GM12865 (cell line): ENCODE results near the gene STMP1.
"Not testable (repeated sequence)": the region's sequence is repeated elsewhere in the genome, so short reads cannot be mapped to it uniquely, and the experiment has no call there.

Experiments
- DNase-seq: peaks from one replicate; pipeline ENCODE4 v3.0.0; 2010; ENCODE audit warnings: low read depth
- H3K4me3 ChIP-seq: 2 replicates; pipeline ENCODE4 v1.5.1; 2011; ENCODE audit warnings: mild to moderate bottlenecking, low read depth, low read length, control low read depth
- CTCF ChIP-seq: IDR thresholded peaks from 2 replicates; pipeline ENCODE4 v1.5.1; 2011; ENCODE audit warnings: low read length, control low read depth, low read depth, inconsistent platforms; ENCODE audit not compliant: insufficient read depth; ENCODE audit errors: missing control alignments

The STMP1 gene

GRCh38 chr7:135634191-135634878 is 28.0 kb upstream of the STMP1 start:
- no peak for TF ChIP-seq CTCF
- DNase-seq, result no peak
- H3K4me3 ChIP-seq, result no peak overlapping the region

- not testable (repeated sequence) for DNase-seq, H3K4me3 ChIP-seq
Observed at GRCh38 chr7:135639690-135640089, 22.6 kb upstream of the STMP1 start.

- no peak overlapping the region for H3K4me3 ChIP-seq
- TF ChIP-seq CTCF, result no peak
- DNase-seq, result no peak
Observed at GRCh38 chr7:135644154-135644553, 18.2 kb upstream of the STMP1 start.

GRCh38 chr7:135644729-135645128 is 17.6 kb upstream of the STMP1 start:
- H3K4me3 ChIP-seq, result no peak overlapping the region
- TF ChIP-seq CTCF, result no peak
- DNase-seq, result no peak

GRCh38 chr7:135645296-135645904 is 16.9 kb upstream of the STMP1 start:
- peak; percentile 47 for DNase-seq
- peak; percentile 53 for TF ChIP-seq CTCF
- no peak overlapping the region for H3K4me3 ChIP-seq

GRCh38 chr7:135647755-135648154 is 14.6 kb upstream of the STMP1 start:
- no peak for TF ChIP-seq CTCF

GRCh38 chr7:135648235-135648634 is 14.1 kb upstream of the STMP1 start:
- TF ChIP-seq CTCF, result no peak
- DNase-seq, result no peak
- H3K4me3 ChIP-seq, result no peak overlapping the region

More at GRCh38 chr7:135647755-135648154, 14.6 kb upstream of the STMP1 start:
- no peak overlapping the region for H3K4me3 ChIP-seq
- no peak for DNase-seq
